ENCODE results near the gene ADAMTS15.

The ADAMTS15 gene

DNA sequence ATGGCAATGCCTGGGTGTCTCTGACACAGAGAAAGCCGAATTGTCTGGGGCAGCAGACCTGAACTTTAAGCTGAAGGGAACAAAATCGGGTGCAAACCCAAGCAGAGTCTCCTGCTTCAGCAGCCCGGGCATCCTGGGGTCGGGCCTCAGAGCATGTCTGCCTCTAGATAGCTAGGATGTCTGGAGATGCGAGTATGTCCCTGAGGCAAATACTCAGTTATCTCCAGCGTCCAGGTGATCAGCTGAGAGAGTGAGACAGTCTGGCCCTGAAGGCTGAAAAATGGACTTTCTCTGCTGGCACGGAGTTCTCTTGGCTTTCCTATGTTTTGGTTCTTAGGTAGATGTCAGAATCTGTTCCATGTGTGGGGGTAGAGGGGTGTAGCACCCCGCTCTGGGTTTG is 23.3 kb upstream of the ADAMTS15 start:
- H3K27me3 Mint-ChIP-seq: peaks cover 56% of the 10 kb centered on the region
- H3K4me3 Mint-ChIP-seq: no peak overlapping the region
- no peaks in the 10 kb centered on the region for H3K9me3 Mint-ChIP-seq
- H3K36me3 Mint-ChIP-seq (ENCODE audit: low read depth): no peaks in the 10 kb centered on the region
- H3K4me1 Mint-ChIP-seq (ENCODE audit: low read depth): peaks cover 12% of the 10 kb centered on the region
- no peak overlapping the region for H3K27ac Mint-ChIP-seq

DNA sequence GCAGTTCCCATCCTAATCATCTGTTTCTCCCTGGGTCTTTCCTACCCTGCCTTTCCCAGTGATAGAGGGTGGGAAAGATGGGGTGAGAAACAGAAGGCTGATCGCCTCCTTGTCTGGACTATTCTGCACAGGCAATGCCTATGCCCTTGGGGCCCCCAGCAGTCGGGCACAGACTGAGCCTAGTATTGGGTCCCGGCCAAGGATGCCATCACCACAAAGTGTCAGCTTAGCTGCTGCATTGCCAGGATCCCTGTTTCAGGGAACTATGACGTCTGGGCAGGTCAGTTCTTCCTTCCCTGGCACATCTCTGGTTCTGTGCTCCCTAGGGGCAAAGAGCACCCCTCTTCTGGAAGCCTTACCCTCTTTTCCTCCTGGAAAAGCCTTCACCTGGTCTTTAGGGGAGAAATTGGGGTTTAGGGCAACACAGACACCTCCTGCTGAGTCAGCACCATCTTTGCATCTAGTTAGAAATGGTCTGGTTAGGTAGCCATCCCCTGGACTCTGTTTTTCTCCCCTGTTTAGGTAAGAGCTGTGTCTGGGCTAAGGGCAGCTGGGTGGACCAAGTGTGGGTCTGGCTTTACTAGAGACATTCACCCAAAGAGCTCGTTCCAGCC is 22.1 kb upstream of the ADAMTS15 start:
- Mint-ChIP-seq H3K4me3 (no peak overlapping the region), H3K36me3 (ENCODE audit: low read depth) (no peaks in the 10 kb centered on the region), H3K4me1 (ENCODE audit: low read depth) (peaks cover 12% of the 10 kb centered on the region), H3K9me3 (no peaks in the 10 kb centered on the region), H3K27ac (no peak overlapping the region), H3K27me3 (peaks cover 64% of the 10 kb centered on the region)

DNA sequence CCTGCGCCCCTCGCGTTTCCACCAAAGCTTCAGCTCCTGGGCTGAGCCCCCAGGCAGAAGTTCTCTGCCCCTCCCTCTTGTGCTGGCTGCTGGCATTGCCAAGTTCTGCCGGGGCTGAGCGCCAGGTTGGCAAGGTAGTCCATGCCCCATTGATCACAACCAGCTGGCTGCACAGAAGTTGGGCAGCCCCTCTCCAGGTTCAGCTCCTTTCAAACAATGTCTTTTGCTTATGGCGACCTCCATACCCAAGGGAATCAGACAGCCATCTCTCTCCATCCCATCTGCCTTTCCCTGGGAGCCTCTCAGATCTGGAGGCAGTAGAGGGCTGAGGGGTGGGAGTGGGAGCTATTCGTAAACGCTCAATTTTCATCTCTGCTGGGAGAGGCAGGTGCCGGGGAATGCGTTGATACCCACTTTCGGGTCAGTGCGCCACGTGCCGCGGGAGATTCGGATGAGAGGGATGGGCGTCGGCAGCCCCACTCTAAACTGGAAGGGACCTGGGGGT is 21.6 kb upstream of the ADAMTS15 start:
- peaks cover 12% of the 10 kb centered on the region for H3K4me1 Mint-ChIP-seq (ENCODE audit: low read depth)
- peaks cover 60% of the 10 kb centered on the region for H3K27me3 Mint-ChIP-seq
- no peaks in the 10 kb centered on the region for H3K36me3 Mint-ChIP-seq (ENCODE audit: low read depth)
- no peak overlapping the region for H3K4me3 Mint-ChIP-seq
- H3K27ac Mint-ChIP-seq: no peak overlapping the region
- H3K9me3 Mint-ChIP-seq: no peaks in the 10 kb centered on the region

DNA sequence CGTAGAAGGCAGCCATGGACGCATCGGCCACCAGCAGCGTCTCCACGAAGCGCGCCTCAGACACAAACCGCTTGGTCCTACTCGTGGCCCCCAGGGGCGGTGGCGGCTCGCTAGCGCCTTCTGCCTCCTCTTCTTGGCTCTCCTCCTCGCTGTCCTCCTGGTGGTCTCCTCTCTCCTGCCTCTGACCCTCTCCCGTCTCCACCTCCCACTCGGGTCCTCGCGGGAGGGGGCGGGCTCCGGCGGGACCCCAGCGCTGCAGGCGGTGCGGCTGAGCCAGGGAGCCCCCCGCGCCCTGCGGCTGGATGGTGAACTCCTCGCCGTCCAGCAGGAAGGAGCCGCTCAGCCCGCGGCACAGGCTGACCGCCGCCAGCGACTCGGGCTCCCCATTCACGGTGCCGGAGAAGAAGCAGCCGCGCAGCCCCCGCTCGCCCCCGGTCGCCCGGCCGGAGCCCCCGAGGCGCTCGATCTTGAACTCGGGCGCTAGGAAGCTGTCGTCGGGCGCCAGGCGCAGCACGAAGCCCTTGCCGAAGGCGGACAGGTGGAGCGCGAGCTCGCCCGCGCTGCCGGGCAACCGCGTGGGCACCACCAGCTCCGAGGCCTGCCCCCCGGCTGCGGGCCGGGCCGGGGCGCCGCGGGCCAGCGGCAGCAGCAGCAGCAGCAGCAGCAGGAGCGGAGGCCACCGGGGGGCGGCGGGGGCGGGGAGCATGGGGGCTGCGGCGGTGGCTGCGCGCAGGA is 20.7 kb upstream of the ADAMTS15 start:
- H3K4me1 Mint-ChIP-seq (ENCODE audit: low read depth): peaks cover 12% of the 10 kb centered on the region
- H3K27ac Mint-ChIP-seq: no peak overlapping the region
- H3K9me3 Mint-ChIP-seq: no peaks in the 10 kb centered on the region
- no peak overlapping the region for H3K4me3 Mint-ChIP-seq
- H3K27me3 Mint-ChIP-seq: peaks cover 61% of the 10 kb centered on the region
- H3K36me3 Mint-ChIP-seq (ENCODE audit: low read depth): no peaks in the 10 kb centered on the region

DNA sequence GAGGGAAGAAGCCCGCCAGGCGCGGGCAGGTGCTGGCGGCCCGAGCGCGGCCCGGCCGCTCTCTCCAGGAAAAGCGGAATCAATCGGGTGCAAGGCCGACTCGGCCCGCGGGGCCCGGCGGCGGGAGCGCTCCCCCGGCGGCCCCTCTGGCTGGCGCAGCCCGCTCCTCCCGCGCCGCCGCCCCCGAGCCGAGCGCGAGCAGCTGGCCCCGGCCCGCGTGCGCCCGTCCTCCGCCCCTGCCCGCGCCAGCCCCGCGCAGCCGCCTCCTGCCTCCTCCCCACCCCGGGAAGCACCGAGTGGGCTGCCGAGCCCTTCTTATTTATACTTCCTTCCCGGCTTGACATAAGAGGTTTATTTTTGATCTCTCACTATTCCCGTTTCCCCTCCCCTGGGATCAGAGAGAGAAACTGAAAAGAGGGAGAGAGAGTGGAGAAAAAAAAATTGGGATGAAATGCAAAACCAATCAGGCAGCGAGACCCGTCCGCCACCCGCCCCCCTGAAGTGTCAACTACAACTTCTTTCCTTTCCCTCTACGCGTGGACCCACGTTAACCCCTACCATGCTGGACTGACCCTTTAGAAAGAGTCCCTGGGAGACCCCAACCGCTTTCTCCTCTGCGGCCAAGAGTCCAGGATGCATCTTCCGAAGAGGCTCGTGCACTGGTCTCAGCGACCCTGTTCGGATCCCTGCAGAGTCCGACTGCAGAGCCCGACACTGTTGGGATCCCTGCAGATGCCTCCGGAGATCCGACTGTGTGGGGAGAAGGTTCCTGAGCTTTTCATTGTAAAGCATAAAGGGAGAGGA is 19.9 kb upstream of the ADAMTS15 start, which contains the start of gene ADAMTS8:
ADAMTS8 (minus strand) TSS at position 294 of the 804 bp plus-strand sequence. CDS start 323 bp downstream, outside the sequence.
- Mint-ChIP-seq H3K36me3 (ENCODE audit: low read depth) (no peaks in the 10 kb centered on the region), H3K4me1 (ENCODE audit: low read depth) (peaks cover 12% of the 10 kb centered on the region), H3K4me3 (peak within 1 kb of the TSS; percentile 64), H3K9me3 (no peaks in the 10 kb centered on the region), H3K27ac (no peak within 1 kb of the TSS), H3K27me3 (peaks cover 61% of the 10 kb centered on the region)

DNA sequence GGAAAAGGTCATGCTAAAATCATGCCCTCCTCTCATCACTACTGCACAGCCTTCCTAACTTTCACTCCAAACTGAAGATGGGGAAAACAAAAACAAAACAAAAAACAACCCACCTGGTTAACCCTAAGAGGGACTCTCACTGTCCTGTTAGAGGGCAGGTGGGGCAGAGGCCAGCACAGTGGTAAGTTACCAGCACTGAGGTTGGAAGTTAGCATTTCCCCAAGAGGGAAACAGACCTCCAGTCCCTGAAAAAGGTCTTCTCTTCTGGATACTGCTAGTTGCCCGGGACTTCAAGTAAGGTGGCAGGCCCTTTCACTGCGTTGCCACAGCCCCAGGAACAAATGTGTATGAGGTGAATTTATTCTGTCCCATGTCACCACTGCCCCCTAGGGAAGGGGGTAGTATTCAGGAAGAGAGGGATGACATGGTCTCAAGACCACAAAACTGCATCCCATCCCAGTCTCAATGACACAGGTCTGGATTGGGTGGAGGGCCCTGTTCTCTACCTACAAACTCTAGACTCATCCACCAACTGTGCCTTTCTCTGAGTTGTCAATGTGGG is 19.2 kb upstream of the ADAMTS15 start:
- no peak overlapping the region for H3K27ac Mint-ChIP-seq
- H3K4me3 Mint-ChIP-seq: peak overlapping the region; percentile 64
- H3K9me3 Mint-ChIP-seq: no peaks in the 10 kb centered on the region
- peaks cover 60% of the 10 kb centered on the region for H3K27me3 Mint-ChIP-seq
- H3K4me1 Mint-ChIP-seq (ENCODE audit: low read depth): peaks cover 12% of the 10 kb centered on the region
- no peaks in the 10 kb centered on the region for H3K36me3 Mint-ChIP-seq (ENCODE audit: low read depth)

DNA sequence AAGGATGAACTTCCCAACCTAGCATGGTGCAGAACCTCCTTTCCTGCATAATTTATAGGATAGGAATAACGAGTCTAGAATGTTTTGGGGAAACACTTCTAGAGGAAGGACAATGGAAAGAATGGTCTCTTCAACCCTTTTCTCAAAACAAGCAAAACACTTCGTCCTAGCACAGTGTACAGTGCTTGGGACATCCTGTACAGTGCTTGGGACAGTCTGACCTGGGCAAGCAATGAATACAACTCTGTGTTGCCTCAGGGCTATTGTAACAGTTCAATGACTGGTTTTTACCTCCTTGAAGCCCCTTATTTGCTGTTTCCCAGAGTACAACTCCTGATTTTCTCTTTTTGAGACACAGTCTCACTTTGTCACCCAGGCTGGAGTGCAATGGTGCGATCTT is 18.5 kb upstream of the ADAMTS15 start:
- Mint-ChIP-seq H3K4me1 (ENCODE audit: low read depth) (peaks cover 12% of the 10 kb centered on the region), H3K27me3 (peaks cover 52% of the 10 kb centered on the region), H3K9me3 (no peaks in the 10 kb centered on the region), H3K4me3 (no peak overlapping the region), H3K36me3 (ENCODE audit: low read depth) (no peaks in the 10 kb centered on the region), H3K27ac (no peak overlapping the region)

DNA sequence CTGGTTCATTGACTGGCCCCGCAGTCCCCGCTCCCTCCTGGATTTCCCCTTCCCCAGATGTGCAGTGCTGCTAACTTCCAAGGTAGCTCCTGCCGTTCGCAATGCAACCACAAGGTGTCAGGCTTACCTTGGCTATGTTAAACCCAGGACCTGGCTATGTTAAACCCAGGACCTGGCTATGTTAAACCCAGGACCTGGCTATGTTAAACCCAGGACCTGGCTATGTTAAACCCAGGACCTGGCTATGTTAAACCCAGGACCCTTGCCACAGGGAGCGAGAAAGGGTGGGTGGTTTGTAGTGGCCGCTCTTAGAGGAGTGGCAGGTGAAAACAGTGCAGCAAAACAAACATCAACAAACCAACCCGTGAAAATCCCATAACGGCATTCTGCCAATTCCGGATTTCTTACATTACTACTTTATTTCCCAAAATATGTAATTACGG is 17.1 kb upstream of the ADAMTS15 start:
- Mint-ChIP-seq H3K27me3 (peaks cover 45% of the 10 kb centered on the region), H3K9me3 (no peaks in the 10 kb centered on the region), H3K27ac (no peak overlapping the region), H3K4me3 (no peak overlapping the region), H3K4me1 (ENCODE audit: low read depth) (peaks cover 12% of the 10 kb centered on the region), H3K36me3 (ENCODE audit: low read depth) (no peaks in the 10 kb centered on the region)

DNA sequence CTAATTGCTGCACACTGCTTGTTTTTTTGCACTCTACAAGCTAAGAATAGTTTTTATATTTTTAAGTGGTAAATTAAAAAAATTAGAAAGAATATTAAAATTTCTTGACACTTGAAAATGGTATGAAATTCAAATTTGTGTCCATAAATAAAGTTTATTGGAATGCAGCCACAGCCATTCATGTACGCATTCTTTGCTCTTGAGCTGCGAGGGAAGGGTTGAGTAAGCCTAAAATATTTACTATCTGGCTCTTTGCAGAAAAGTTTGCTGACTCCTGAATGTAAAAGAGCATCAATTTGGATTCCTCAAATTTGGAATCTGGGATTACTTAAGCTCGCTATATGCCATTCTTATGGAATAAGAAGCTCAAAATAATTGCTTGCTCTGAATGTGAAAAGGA is 16.6 kb upstream of the ADAMTS15 start:
- Mint-ChIP-seq H3K36me3 (ENCODE audit: low read depth) (no peaks in the 10 kb centered on the region), H3K4me1 (ENCODE audit: low read depth) (peaks cover 12% of the 10 kb centered on the region), H3K4me3 (no peak overlapping the region), H3K9me3 (no peaks in the 10 kb centered on the region), H3K27ac (no peak overlapping the region), H3K27me3 (peaks cover 41% of the 10 kb centered on the region)

DNA sequence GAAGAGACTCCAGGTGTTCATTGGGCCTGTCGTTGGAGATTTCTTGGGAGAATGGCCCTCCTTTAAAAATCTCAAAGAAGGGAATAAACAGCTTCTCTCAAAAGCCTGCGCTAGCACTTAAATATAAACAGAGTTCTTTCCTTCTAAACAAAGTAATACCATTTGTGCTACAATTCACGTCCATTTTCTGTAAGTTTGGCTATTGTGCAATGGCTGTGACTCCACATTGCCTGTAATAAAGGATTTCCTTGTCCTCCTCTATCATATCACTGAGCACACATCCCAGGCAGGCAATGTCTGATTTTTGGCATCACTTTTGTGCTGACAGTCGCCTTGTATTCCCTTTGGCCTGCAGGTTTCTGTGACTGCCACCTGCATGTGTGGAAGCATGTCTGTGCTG is 15.1 kb upstream of the ADAMTS15 start:
- H3K4me3 Mint-ChIP-seq: no peak overlapping the region
- no peak overlapping the region for H3K27ac Mint-ChIP-seq
- H3K9me3 Mint-ChIP-seq: no peaks in the 10 kb centered on the region
- no peaks in the 10 kb centered on the region for H3K36me3 Mint-ChIP-seq (ENCODE audit: low read depth)
- peaks cover 8% of the 10 kb centered on the region for H3K4me1 Mint-ChIP-seq (ENCODE audit: low read depth)
- peaks cover 37% of the 10 kb centered on the region for H3K27me3 Mint-ChIP-seq

DNA sequence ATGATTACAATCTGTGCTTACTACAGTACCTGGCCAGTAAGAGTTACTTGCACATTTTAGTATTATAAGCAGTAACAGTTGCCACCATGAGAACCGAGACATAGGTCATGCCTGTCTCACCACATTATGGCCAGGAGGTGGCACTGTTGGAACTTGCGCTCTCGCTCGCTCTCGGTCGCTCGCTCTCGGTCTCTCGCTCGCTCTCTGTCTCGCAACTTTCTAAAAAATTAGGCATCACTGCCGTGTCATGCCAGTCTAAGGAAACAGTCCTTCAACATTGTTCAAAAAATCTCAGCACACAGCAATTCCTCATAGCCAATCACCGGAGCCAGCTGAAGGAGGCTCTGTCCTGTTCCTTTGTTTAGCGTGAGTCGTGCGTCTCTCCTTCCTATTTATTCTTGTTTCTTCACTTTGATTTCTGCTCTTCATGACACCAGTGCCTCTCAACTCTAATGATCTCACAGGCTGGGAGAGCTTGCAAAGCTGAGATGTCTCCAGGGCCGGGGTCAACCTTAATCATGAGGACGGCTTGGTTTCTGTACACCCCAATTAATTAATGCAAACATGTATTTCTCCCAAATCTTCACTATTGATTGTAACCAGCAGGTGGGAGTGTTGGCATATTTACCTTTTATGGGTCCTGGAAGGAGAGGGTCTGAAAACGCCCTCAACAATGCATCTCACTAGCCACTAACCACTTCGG is 13.8 kb upstream of the ADAMTS15 start:
- Mint-ChIP-seq H3K9me3 (no peaks in the 10 kb centered on the region), H3K27ac (no peak overlapping the region), H3K4me3 (no peak overlapping the region), H3K27me3 (peaks cover 24% of the 10 kb centered on the region), H3K36me3 (ENCODE audit: low read depth) (no peaks in the 10 kb centered on the region), H3K4me1 (ENCODE audit: low read depth) (peaks cover 10% of the 10 kb centered on the region)

DNA sequence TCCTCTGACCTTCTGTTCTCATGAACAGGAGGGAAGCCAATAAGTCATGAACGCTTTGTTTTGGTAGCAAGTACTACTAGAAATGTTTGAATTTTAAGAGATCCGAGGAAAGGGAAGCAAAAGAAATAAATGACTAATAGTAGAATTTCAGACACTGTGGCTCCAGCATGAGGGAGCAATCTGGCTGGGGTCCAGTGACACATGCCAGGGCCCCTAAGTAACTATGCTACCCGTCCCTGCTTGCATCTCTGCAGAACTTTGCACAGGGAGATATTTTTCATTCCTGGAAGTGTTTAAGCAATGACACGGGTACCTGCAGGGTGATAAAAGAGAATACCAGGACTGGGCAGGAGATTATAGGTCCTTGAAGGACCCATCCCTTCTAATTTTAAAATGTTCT is 12.8 kb upstream of the ADAMTS15 start:
- Mint-ChIP-seq H3K27ac (no peak overlapping the region), H3K4me3 (no peak overlapping the region), H3K9me3 (no peaks in the 10 kb centered on the region), H3K4me1 (ENCODE audit: low read depth) (peaks cover 11% of the 10 kb centered on the region), H3K27me3 (peaks cover 14% of the 10 kb centered on the region), H3K36me3 (ENCODE audit: low read depth) (no peaks in the 10 kb centered on the region)

DNA sequence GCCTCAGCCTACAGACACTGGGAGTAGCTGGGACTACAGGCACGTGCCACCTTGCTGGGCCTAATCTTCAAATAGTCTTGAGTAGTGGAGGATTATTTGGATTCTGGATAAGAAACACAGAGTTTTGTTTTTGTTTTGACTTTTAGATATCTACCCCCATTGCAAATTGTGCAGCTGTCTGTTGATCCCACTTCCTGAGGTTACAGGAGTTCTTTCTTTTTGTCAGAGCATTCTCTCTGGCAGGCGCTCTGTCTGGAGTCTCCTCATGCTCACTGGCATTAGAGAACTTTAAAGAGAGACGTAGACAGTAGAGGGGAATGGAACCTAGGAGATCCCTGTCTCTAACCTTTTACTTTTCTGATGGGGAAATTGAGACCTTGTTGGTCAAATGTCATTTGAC is 12.3 kb upstream of the ADAMTS15 start:
- Mint-ChIP-seq H3K36me3 (ENCODE audit: low read depth) (no peaks in the 10 kb centered on the region), H3K27ac (no peak overlapping the region), H3K4me3 (no peak overlapping the region), H3K9me3 (no peaks in the 10 kb centered on the region), H3K4me1 (ENCODE audit: low read depth) (peaks cover 11% of the 10 kb centered on the region), H3K27me3 (peaks cover 9% of the 10 kb centered on the region)

DNA sequence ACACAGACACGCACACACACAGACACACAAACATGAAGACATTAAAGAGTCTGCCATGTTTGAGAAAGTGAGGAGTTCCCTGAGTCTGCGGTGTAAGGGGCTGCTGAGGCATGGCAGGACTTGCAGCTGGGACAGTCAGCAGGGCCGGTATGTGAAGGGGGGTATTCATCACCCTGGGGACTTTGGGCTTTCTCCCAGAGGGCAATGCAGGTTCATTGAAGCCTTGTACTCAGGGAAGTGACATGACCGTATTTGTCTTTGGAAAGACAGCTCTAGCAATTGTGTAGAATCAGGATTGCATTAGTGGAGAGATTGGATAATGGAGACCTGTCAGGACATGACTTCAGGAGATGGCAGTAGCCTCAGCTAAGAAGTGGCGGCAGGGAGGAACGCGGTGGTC is 10.6 kb upstream of the ADAMTS15 start:
- H3K4me3 Mint-ChIP-seq: no peak overlapping the region
- H3K36me3 Mint-ChIP-seq (ENCODE audit: low read depth): no peaks in the 10 kb centered on the region
- H3K9me3 Mint-ChIP-seq: no peaks in the 10 kb centered on the region
- peaks cover 11% of the 10 kb centered on the region for H3K4me1 Mint-ChIP-seq (ENCODE audit: low read depth)
- H3K27ac Mint-ChIP-seq: no peak overlapping the region
- H3K27me3 Mint-ChIP-seq: peaks cover 5% of the 10 kb centered on the region

Measured in stimulated activated naive CD8-positive, alpha-beta T cell treated with anti-CD3 and anti-CD28 coated beads, Interleukin-15, Interleukin-2, amounts not matched to agents 100 ng/mL and 50 ng/mL, for 24 hours (primary cell).